Stimulated activated CD4-positive, alpha-beta T cell treated with anti-CD3 and anti-CD28 coated beads, Interleukin-2, amount 100 ng/mL, for 48 hours (primary cell): ENCODE results near the gene PDK1.
"Not testable (repeated sequence)": the region's sequence is repeated elsewhere in the genome, so short reads cannot be mapped to it uniquely, and the experiment has no call there.

ENCODE experiments used
- DNase-seq, 2 donors: peaks; one replicate each; pipeline ENCODE4 v3.0.0-alpha.2; 2020

PDK1 gene

DNA sequence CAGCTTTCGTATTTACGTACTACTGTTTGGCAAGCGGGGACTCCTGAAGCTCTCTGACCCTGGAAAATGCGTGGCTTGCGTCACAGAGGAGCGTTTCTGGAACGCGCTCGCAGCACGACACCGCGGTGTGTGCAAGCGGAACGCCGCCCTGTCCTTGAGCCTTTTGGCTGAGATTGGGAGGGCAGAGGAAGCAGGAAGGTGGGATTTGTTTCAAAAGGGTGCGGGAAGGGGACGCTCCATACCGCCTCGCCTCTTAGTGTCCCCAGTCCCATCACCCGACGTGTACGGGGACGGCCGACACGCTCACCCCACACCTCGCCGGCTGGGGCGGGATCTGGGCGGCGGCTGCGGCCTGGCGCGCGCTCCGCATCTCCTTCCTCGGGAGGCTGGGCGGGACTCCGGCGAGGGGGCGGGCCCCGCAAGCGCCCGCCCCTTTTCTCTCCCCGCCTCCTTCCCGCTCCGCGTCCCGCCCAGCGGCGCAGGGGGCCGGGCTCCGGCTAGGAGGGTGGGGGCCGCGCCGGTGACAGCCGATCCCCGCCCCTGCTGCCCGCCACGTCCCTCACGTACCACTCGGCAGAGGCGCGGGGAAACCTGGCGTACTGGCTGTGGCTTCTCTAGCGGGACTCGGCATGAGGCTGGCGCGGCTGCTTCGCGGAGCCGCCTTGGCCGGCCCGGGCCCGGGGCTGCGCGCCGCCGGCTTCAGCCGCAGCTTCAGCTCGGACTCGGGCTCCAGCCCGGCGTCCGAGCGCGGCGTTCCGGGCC lies at the start of gene PDK1:
Gene PDK1, plus strand, starts transcription at position 569 of the 762 bp plus-strand sequence. Its CDS starts 61 bp downstream, at position 630.
- peak; percentile 86 to 89 for DNase-seq

DNA sequence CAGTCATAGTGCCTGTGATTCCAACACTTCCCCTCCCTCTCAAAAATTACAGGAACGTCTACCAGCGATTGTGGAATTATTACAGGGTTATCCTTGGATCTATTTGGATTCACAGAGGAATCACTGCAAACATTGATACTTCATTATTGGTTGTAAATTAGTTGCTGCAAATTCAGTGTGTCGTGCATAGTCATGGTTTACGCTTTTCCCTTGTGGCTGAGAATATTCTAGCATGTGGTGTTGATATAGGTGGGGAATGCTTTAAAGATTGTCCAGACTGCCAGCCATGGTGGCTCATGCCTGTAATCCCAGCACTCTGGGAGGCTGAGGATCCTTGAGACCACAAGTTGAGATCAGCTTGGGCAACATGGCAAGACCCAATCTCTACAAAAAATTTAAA lies 48.7 kb upstream of the PDK1 start:
- DNase-seq, result no peak

DNA sequence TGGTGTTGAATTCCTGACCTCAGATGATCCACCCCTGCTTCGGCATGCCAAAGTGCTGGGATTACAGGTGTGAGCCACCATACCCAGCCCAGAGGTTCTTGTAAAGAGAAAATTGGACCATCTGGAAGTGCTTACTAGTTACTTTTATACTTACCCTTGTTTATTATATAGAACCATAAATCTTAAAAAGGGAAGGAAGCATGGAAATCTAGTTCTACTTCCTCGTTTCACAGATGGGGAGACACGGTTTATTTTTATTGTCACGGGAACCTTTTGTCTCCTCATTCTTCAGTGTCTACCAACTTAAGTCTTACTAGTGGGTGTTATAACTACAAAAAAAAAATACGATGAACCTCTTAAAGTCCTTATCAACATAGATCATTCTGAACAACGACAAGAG lies 45.8 kb upstream of the PDK1 start:
- DNase-seq, result no peak

DNA sequence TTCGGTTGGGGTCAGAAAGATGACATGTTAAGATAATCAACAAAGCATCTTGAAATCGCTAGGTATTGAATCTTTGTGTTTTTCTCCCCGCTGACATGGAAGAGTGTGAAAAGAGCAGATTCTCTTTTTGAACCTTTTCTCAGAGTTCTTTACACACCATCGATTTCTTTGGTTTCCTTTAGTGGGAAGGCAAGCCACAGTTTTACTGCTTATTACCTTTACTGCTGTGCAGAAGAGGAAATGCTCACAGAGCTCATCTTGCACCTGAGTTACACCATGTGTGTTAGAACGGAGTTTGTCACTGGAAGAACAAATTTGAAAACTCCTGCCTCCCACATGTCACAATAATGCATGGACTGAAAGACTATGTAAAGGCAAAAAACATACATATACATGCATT lies 45.3 kb upstream of the PDK1 start:
- no peak for DNase-seq

DNA sequence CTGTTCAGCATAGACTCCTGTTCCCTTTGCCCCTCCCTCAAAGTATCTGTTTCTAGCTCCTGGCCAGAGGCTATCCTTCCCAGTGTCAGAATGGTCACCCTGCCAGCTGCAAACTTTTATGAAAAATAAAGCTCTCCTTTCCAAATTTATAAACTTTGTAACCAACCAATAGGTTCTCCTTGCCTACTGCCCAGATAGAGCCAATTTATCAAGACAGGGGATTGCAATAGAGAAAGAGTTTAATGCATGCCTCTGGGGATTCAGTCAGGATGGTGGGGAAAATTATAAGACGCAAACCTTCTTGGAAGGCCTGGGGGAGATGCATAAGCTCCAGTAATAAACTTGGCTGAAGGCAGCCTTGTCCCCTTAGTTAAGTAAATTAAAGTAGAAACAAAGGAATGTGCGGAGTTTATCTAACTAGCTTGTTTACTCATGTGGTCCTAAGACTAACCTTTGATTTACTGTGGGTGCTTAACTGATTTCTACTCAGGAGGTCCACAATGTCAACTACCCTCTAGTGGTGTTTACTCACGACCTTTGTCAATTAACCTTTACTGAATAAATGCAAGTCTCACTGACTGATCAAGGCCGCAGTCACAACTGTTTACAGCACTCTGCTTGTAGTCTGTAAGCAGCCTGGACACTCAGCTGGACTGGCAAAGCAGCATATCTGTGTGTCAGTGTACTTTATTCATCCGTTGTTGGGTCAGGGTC lies 42.9 kb upstream of the PDK1 start:
- no peak for DNase-seq

DNA sequence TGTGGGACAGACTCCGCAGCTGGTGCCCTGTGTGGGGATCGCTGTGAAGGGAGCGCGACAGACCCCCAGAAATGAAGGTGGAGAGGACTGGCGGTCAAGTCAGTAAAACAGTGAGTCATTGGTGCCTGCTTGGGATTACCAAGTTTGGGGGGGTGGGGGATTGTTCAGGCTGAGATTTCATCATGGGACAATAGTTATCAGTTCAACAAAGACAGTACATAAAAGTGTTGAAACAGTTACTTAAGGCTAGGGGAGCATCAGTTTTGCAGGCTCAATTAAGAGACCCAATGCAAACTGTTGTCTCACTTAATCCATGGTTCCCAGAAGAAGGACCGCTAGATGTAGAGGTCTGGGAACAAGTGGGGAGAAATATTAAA lies 42.4 kb upstream of the PDK1 start:
- DNase-seq, result no peak

DNA sequence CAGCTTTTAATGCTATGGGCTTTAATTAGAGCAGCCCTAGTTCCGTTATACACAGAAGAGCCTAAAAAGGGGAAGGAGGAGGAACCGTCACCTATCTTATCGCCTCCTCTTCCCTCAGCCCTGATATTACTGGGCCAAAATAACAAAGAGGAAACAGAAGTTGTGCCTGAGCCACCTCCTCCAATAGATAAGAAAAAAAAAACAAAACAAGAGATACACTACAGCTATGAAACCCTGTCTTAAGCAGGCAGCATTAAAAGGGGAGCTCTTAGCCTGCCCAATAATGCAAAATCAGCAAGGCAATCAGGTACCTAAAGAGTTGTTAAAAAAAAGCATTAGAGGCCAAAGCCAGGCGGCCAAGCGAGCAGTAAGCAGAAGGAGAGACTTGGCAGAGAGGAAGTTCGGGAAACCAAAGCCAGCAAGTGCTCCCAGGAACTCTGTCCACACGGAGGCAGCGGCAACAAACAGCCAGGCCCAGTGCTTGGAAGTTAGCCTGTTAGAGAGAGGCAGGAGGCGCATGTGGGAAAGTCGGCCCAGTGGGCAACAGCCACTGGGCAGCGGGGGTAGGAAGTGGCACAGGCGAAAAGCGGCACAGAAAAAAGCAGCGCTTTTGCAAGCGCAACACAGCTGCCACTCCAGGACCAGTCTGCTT lies 41.8 kb upstream of the PDK1 start:
- no peak for DNase-seq

DNA sequence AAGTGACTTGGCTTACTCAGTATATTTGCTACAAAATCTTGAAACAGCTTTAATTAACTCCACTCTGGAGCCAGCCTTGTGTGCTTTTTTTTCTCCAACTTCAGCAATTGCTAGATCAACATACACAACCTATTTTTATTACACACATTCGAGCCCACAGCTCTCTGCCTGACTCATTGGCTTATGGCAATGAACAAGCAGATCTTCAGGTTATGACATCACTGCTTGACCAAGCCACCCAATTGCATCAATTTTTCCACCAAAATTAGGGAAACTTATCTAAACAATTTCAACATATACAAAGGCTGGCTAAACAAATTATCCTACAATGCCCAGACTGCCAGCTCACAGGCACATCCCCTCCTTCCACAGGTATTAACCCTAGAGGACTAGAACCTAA lies 39.6 kb upstream of the PDK1 start:
- no peak for DNase-seq

DNA sequence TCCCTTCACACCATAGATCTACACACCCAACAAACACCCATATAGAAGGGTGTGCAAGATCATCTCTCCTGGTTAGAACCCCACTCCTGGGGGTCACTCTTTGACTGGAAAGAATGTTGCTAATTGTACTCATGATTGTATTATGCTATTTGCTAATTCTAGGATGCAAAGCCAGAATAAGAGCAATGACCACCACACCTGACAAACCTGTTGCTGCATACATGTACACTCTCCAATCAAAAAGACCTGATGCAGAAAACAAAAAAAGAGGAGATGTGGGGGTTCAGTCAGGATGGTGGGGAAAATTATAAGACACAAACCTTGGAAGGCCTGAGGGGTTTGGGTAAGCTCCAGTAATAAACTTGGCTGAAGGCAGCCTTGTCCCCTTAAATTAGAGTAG lies 36.9 kb upstream of the PDK1 start:
- DNase-seq, result no peak

DNA sequence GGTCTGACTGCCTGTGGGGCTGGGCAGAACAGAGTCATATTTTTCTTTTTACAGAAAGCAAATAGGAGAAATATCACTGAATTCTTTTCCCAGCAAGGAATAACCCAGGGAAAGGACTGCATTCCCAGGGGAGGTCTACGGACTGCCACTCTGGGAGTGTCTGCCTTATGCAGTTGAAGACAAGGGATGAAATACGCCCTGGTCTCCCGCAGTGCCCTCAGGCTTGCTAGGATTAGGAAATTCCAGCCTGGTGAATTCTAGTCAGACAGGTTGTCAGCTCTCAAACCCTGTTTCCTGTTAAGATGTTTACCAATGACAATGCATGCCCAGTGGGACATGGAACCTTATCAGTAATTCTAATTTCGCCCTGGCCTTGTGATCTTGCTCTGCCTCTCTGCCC lies 30.3 kb upstream of the PDK1 start:
- no peak for DNase-seq

DNA sequence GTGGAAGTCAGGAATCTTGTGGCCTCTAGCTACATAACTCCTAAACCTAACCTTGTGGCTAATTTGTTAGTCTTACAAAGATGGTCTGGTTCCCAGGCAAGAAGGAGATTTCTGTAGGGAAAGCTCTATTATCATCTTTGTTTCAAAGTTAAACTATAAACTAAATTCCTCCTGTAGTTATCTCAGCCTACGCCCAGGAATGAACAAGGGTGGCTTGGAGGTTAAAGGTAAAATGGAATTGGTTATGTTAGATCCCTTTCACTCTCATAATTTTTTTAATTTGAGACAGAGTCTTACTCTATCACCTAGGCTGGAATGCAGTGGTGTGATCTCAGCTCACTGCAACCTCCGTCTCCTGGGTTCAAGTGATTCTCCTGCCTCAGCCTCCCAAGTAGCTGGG lies 24.6 kb upstream of the PDK1 start:
- no peak for DNase-seq

DNA sequence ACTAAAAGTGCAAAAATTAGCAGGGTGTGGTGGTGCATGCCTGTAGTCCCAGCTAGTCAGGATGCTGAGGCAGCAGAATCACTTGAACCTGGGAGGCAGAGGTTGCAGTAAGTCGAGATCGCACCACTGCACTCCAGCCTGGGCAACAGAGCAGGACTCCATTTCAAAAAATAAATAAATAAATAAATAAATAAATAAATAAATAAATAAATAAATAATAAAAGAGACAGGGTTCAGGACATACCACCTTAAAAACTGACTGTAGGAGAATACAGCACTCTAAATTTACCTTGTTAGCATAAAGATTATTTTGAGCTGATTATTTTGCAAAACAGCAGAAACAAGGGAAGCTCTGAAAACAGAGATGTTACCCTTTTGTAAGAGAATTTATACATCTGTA lies 23.4 kb upstream of the PDK1 start:
- DNase-seq, result not testable (repeated sequence)

DNA sequence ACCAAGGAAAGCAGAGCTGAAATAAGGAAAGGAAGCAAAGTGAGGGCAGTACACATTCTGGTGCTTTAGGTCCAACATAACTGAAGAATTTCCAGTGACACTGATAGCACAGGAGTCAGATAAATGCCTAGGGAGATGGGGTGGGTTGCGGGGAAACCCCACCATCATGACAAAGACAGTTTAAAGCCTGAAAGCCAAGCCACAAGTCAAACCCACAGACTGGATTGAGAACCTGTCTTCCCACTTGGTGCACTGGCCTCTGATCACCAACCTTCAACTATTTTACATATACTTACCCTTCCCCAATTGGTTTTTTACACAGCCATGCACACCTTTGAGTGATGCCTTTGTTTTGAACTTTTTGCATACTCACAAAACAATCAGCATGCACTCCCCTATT lies 22.2 kb upstream of the PDK1 start:
- no peak for DNase-seq

DNA sequence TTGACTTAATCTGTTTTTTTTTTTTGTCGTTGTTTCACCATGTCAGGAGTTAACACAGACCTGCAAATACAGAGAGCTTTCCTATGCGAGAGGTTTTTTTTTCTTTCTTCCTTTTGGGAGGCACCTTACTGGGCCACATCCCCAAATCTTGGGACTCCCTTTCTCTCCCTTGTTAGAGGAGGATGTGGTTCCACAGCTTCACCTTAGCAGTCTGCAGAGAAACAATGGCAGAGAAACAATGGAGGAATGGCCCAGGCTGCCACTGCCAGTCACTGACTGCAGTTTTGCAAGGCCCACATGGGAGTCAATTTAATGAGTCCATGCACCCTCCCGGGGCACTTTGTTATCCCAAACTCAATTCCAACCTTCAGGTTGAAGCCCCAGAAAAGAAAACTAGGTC lies 20.8 kb upstream of the PDK1 start:
- no peak for DNase-seq

DNA sequence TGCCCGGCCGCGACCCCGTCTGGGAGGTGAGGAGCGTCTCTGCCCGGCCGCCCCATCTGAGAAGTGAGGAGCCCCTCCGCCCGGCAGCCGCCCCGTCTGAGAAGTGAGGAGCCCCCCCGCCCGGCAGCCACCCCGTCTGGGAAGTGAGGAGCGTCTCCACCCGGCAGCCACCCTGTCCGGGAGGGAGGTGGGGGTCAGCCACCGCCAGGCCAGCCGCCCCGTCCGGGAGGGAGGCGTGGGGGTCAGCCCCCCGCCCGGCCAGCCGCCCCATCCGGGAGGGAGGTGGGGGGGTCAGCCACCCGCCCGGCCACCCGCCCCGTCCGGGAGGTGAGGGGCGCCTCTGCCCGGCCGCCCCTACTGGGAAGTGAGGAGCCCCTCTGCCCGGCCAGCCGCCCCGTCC lies 18.0 kb upstream of the PDK1 start:
- not testable (repeated sequence) for DNase-seq

DNA sequence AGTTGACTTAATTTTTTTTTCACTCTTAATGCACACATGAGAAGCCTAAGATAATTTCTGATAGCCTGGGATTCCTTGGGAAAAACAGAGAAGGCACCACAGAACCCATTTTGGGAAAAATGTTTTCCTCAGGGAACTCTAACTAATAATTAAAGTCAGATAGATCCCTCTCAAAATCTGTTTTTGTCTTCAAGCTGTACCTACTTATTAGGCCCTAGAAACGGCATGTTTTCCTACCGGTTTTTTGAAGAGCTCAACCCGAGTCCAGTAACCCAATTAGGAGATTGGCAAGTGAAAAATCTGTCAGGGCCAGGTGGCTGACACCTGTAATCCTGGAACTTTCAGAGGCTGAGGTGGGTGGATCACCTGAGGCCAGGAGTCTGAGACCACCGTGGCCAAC lies 16.1 kb upstream of the PDK1 start:
- no peak for DNase-seq

DNA sequence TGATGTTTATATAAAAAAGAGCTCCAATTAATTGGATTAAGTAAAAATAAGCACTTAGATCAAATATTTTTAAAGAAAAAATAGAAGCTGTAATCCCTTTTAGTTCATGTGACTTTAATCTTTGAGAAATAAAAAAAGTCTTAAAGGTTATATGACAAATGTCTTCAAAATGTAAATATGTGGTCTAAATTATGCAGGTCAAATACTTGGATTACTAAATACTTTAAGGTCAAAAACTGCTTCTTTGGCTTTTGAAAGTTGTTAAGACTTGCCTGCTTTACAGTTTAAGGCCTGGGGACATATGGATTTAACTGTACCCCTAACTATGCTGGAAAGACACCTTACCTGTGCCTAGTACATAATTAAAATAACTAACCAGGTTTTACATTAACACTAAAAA lies 15.5 kb upstream of the PDK1 start:
- no peak for DNase-seq

DNA sequence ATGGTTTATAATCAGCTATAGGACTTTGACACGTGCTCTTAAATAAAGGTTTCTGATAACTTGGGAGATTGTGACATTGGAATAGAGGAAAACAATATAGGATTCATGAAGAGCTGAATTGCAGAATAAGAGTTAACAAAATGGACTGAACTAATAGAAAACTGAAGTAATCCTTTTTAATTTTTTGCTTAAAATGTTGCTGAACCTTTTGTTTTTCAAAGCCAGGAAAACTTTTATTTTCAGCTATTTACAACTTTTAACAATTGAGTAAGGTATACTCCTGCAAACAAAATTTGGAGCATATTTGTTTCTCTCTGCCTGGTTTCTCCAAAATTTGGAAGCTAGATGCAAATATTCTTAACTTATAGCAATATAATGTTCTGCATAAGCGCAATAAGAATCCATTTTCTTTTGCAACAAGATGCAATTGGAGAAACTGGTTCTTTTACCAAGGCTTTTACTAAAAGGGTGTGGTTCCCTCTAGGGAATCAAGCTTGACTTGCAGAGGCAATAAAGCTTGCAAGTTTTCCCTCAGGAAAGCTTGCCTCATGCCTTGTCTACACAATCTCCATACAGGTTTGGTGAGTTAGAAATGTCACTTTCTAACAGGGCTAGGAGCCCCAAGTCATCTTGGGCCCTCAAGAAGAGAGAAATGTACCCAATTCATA lies 10.3 kb upstream of the PDK1 start:
- DNase-seq, result no peak

DNA sequence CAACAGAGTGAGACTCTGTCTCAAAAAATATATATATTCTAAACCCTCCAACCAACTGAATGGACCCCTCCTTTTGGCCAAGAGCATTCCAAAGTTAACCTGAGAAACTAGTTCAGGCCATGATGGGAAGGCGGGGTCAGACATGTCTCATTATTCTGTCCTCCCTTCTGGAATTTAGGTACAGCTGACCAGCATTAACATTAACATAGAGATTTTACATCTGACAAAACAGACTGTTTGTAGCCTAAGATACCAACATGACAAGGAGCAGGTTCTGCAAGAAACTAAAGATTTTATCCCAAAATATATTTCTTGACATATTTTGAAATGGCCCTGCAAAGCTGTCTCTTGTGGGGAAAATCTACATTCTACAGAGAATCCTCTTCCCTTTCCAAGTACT lies 6.8 kb upstream of the PDK1 start:
- no peak for DNase-seq

DNA sequence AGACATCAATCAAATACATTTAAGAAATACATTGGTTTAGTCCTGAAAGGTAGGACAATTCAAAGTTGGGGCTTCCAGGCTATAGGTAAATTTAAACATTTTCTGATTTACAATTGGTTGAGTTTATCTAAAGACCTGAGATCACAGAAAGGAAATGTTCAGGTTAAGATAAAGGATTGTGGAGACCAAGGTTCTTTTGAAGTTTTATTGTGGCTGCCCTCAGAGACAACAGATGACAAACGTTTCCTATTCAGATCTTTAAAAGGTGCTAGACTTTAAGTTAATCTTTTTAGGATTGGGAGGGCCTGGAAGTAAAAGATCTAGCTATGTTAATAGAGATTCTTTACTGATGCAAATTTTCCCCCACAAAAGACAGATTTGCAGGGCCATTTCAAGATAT lies 6.1 kb upstream of the PDK1 start:
- DNase-seq, result not testable (repeated sequence)

DNA sequence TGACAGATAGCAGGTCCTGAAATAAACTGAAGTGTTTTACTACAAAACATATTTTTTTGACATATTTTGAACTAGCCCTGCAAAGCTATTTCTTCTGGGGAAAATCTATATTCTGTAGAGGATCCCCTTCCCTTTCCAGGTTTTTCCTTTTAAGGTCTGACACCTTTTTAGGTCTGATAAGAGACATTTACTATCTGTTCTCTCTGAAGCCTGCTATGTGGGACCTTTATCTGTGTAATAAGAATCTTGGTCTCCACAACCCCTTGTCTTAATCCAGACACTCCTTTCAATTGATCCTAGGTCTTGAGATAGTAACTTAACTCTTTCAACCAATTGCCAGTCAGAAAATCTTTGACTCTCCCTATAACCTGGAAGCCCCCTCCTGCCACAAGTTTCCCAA lies 5.5 kb upstream of the PDK1 start:
- no peak for DNase-seq

DNA sequence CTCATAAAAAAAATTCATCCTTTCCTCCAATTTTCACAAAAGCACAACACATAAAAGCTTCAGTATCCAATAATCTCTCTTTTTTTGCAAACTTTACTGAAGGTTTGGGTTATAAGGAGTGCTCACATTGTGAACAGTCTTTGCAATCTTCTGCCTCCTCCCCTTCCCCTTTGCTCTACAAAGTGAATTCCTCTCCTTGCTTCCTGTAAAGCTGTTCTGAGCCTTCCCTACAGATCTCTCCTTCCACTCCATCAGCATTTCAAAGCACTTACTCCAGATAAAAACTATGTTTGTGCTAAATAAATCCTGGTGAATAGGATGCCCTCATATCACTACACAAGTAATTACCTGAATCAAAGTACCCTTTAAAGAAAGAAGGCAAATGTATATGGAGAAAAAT lies 4.6 kb upstream of the PDK1 start:
- no peak for DNase-seq

DNA sequence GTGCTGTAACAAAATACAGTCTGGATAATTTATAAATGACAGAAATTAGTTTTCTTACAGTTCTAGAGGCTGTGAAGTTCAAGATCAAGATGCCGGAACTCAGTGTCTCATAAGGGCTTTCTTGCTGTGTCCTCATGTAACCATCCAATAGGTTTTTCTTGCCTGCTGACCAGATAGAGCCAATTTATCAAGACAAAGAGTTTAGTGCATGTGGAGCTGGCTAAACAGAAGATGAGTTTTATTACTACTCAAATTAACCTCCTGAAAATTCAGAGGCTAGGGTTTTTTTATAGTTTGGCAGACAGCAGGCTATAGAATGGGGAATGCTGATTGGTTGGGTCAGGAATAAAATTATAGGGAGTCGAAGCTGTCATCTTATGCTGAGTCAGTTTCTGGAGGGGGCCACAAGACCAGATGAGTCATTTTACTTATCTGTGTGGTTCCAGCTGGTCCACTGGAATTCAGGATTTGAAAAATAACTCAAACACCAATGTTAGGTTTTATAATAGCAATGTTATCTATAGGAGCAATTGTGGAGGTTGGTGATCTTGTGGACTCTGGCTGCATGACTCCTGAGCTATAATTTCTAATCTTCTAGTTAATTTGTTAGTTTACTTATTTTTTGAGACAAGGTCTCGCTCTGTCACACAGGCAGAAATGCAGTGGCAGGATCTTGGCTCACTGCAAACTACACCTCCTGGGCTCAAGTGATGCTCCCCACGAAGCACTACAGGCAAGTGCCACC lies 3.2 kb upstream of the PDK1 start:
- DNase-seq, result no peak
